A673 (cell line): ENCODE data around the gene ASPSCR1.

Experiments used
- EZH2 ChIP-seq: fragments of 200-600 bp; sonication (generic); IDR thresholded peaks from 2 replicates; pipeline ENCODE4 v1.6.1; 2017; ENCODE audit warnings: borderline replicate concordance, low read depth, mild to moderate bottlenecking, mixed read lengths, antibody characterized with exemption, low read length; ENCODE audit not compliant: poor library complexity, severe bottlenecking
- TF ChIP-seq, protein P1 (sequence below): fragments of 300-800, 200-600 bp; sonication (generic); conservative IDR thresholded peaks from 2 replicates; pipeline ENCODE4 v1.5.1; 2017; ENCODE audit warnings: low read depth, mild to moderate bottlenecking, antibody characterized with exemption, low read length, moderate library complexity, mixed read lengths

DNA sequence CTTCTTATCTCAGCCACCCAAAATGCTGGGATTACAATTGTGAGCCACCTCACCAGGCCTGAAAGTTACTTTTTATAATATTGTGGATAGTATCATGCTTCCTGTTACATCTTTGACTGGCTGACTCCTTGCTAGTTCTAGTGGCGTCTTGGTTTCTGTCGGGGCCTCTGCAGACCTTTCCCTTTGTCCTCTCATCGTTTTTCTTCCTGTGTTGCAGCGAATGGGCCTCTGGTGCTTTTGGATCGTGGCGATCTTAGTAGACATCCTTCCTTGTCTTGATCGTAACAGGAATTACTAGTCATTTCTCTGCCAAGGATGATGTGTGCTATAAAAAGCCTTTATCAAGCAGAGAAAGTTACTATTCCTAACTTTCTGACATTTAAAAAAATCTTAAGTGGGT lies 20.8 kb downstream of the ASPSCR1 start:
- TF ChIP-seq, protein P1, sequence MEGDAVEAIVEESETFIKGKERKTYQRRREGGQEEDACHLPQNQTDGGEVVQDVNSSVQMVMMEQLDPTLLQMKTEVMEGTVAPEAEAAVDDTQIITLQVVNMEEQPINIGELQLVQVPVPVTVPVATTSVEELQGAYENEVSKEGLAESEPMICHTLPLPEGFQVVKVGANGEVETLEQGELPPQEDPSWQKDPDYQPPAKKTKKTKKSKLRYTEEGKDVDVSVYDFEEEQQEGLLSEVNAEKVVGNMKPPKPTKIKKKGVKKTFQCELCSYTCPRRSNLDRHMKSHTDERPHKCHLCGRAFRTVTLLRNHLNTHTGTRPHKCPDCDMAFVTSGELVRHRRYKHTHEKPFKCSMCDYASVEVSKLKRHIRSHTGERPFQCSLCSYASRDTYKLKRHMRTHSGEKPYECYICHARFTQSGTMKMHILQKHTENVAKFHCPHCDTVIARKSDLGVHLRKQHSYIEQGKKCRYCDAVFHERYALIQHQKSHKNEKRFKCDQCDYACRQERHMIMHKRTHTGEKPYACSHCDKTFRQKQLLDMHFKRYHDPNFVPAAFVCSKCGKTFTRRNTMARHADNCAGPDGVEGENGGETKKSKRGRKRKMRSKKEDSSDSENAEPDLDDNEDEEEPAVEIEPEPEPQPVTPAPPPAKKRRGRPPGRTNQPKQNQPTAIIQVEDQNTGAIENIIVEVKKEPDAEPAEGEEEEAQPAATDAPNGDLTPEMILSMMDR, result no peak
- TF ChIP-seq EZH2, result no peak
